Right atrium auricular region (tissue), 2 donors: ENCODE results near the gene CAPN8. TPM values are rescaled to one million over a fixed set of nuclear protein-coding genes. Genes with fewer than 3 reads are reported as not detected.

Experiments
- DNase-seq: peaks from one replicate; pipeline ENCODE4 v3.0.0-alpha.2; 2019; ENCODE audit warnings: low spot score
- H3K27ac ChIP-seq, 2 donors: fragments of 200-600 bp; sonication (generic); 1 replicate in 1 of 2; 2 replicates in 1 of 2; pipeline ENCODE4 v1.5.1; 2016 to 2019
- H3K27me3 ChIP-seq, 2 donors: fragments of 200-600 bp; sonication (generic); one replicate each; pipeline versions ENCODE4 v1.5.1 to v1.6.0; 2017 to 2019
- H3K36me3 ChIP-seq: fragments of 200-600 bp; sonication (generic); one replicate; pipeline ENCODE4 v1.5.1; 2016
- H3K4me1 ChIP-seq, 2 donors: fragments of 200-600 bp; sonication (generic); one replicate each; pipeline versions ENCODE4 v1.5.1 to v1.6.0; 2017 to 2019
- H3K4me3 ChIP-seq, 2 donors: fragments of 200-600 bp; sonication (generic); 1 replicate in 1 of 2; 2 replicates in 1 of 2; pipeline ENCODE4 v1.5.1; 2017 to 2019; ENCODE audit warnings: mild to moderate bottlenecking in 1 of 2, moderate library complexity in 1 of 2
- H3K9me3 ChIP-seq, 2 donors: fragments of 200-600 bp; sonication (generic); one replicate each; pipeline ENCODE4 v1.5.1; 2019
- CTCF ChIP-seq, 2 donors: fragments of 200-600 bp; sonication (generic); IDR thresholded peaks; one replicate each; pipeline ENCODE4 v1.5.1; 2019; ENCODE audit warnings: antibody characterized with exemption in 2 of 2
- total RNA-seq, 2 donors: library from RNA; depleted of rRNA; stranded (reverse); fragments of >200 nt; gene quantifications; one replicate each; pipeline ENCODE4 v1.1.0, GENCODE V29; 2016

The CAPN8 gene
- total RNA-seq, 2 donors from 2014 or later = not detected

GRCh38 chr1:223703668-223704013 lies 38.1 kb upstream of the CAPN8 start:
- TF ChIP-seq CTCF (IDR thresholded peaks at IDR 0.05) = no peak
- no peak for DNase-seq
- Histone ChIP-seq H3K36me3 (no peaks in the 10 kb centered on the region), H3K4me3 (no peak overlapping the region), H3K27me3 (no peaks in the 10 kb centered on the region), H3K9me3 (no peaks in the 10 kb centered on the region), H3K4me1 (peaks cover 0 to 53% of the 10 kb centered on the region in 2 donors), H3K27ac (no peak overlapping the region)

GRCh38 chr1:223702735-223703667 lies 37.5 kb upstream of the CAPN8 start:
- Histone ChIP-seq H3K36me3 (no peaks in the 10 kb centered on the region), H3K9me3 (no peaks in the 10 kb centered on the region), H3K4me3 (no peak overlapping the region), H3K4me1 (peaks cover 0 to 52% of the 10 kb centered on the region in 2 donors), H3K27me3 (no peaks in the 10 kb centered on the region), H3K27ac (no peak overlapping the region)
- DNase-seq = no peak
- no peak for TF ChIP-seq CTCF (IDR thresholded peaks at IDR 0.05)

GRCh38 chr1:223700942-223701637 lies 35.6 kb upstream of the CAPN8 start:
- Histone ChIP-seq H3K4me3 (no peak overlapping the region), H3K27ac (peak overlapping the region; percentile 35 to 64), H3K36me3 (no peaks in the 10 kb centered on the region), H3K27me3 (no peaks in the 10 kb centered on the region), H3K4me1 (peaks cover 0 to 34% of the 10 kb centered on the region in 2 donors), H3K9me3 (no peaks in the 10 kb centered on the region)
- no peak for TF ChIP-seq CTCF (IDR thresholded peaks at IDR 0.05)
- no peak for DNase-seq

GRCh38 chr1:223700388-223700918 lies 35.0 kb upstream of the CAPN8 start:
- no peak overlapping the region for H3K4me3 ChIP-seq
- no peak for TF ChIP-seq CTCF (IDR thresholded peaks at IDR 0.05)
- H3K9me3 ChIP-seq = no peaks in the 10 kb centered on the region
- H3K4me1 ChIP-seq = peaks cover 0 to 28% of the 10 kb centered on the region in 2 donors
- no peak for DNase-seq
- no peaks in the 10 kb centered on the region for H3K36me3 ChIP-seq
- H3K27ac ChIP-seq = peak overlapping the region; percentile 35 to 64
- H3K27me3 ChIP-seq = no peaks in the 10 kb centered on the region

GRCh38 chr1:223695941-223696340 lies 30.4 kb upstream of the CAPN8 start:
- Histone ChIP-seq H3K9me3 (no peaks in the 10 kb centered on the region), H3K4me1 (peaks cover 0 to 15% of the 10 kb centered on the region in 2 donors), H3K27ac (no peak overlapping the region), H3K36me3 (no peaks in the 10 kb centered on the region), H3K4me3 (no peak overlapping the region), H3K27me3 (no peaks in the 10 kb centered on the region)
- TF ChIP-seq CTCF (IDR thresholded peaks at IDR 0.05) = no peak
- no peak for DNase-seq
